GM18519 (cell line): ENCODE data around the gene LBX1.

Experiments
- ATAC-seq: cut with Tn5 transposase; IDR thresholded peaks from one replicate; pipeline ENCODE4 v1.9.1; 2021; ENCODE audit warnings: mild to moderate bottlenecking, moderate library complexity; ENCODE audit not compliant: unreplicated experiment, low FRiP score

The LBX1 gene, protein sequence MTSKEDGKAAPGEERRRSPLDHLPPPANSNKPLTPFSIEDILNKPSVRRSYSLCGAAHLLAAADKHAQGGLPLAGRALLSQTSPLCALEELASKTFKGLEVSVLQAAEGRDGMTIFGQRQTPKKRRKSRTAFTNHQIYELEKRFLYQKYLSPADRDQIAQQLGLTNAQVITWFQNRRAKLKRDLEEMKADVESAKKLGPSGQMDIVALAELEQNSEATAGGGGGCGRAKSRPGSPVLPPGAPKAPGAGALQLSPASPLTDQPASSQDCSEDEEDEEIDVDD

DNA sequence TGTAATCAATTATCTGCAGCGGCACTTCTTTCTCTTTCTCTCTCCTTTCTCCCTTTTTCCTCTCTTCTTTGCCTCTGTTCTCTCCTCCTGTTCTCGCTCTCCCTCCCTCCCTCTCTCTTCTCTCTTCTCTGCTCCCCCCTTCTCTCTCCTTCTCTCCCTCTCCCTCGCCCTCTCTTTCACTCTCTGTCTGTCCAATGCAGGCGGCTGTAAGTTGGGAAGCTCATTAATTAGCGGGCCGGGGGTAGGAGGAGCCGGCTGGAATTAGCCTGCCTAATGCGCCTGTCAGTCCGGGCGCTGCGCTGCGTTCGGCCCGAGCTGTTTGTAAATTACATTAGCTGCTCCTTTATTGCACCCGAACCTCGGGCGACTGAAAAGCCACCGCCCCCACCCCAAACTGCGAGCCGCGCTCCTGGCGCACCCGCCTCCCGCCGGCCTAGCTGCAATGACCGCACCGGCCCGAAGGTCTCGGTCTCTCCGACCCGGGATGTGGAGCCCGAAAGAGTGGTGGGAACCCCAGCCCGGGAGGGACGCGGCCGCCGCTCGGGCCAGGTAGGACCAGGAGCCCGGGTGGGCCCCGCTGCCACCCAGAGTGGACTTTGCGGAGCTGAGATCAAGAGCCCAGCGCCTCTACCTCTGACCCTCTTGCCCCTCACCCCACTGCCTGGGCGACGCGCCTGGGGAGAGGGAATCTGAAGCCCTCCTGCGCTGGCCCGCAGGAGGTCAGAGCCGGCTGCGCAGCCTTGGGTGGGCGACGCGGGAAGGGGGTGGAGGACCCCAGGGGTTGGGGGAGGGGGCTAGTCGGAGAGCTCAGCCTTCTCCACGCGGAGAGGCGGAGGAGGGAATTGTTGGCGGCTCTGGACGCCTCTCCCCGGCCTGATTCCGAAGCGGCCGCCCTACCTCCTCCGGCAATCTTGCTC is at the start of gene LBX1:
TSS of gene LBX1 (minus strand) at position 198 of the 917 bp plus-strand sequence. CDS start 648 bp downstream, outside the sequence.
- no peak for ATAC-seq

DNA sequence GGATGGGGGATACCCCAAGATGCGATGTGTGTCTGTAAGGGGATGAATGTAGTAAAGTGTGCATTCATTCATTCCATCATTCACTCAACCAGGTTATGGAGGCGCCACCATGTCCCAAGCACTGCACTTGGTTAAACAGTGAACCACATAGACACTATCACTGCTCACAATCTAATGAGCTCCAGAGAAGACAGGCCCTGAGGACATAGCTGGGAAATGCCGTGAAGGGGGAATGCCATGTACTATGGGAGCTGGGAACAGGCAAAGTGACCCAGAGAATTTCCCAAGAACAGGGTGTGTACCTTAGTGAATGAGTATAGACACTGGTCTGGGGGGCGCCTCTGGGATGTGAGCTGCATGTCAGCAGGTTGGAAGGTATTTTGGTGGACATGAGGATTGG is 44.5 kb upstream of the LBX1 start:
- no peak for ATAC-seq

DNA sequence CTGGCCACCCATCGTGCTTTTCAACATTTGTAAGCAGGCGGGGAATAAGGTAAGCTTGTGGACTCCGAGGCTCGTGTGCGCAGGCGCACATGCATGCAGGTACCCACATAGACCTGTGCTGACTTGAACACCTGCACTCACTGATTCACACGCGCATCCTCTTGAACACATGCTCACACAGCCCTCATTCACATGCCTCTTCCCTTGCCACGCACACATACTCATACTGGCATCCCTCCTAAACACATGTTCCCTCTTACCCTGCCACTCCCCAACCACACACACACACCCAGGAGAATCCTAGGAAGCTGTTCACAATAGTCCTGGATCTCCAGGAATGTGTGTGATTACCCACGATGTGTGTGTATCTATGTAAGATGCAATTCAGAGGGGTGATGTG is 44.1 kb upstream of the LBX1 start:
- no peak for ATAC-seq

DNA sequence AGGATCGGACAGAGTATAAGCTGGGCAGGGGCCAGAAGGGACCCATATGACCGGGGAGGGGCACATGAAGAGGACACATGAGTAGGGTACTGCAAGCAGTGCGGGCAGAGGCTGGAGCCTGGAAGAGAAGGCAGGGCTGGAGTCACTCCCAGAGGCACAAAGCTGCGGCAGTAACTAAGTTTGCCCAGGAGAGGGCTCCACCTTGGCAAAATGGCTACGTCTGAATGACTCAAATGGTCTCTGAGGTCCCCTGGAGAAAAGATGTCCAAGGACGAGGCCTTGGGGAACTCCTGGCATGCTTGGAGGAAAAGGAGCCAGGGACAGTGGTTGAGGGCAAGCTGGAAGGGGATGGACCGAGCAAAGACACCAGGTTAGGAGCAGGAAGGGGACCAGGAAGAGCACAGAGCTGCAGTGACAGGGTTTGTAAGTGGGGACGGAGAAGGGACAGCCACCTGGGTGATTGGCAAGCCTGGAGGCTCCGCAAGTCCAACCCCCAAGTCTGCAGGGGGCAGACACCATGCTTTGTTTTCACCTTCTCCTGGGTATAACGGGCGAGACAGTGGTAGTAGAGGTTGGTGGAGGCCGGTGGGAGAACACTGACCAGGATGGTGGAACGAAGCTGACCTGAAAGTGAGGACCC is 43.1 kb upstream of the LBX1 start:
- no peak for ATAC-seq

DNA sequence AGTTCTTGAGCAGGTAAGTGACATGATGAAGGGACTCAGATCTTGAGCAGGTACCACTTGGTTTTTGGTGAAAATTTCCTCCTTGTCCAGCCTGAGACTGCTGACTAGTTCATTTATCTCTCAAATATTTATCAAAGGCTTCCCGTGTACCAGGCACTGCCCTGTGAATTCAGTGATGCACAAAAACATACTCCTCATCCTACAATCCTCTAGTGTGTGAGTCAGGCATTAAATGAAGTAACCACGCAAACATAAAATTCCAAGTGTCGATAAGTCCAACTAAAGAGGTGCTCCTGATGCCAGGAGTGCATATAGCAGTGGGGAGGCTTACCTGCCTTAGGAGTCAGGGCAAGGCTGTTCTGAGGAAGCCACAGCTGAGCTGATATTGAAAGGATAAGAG is 41.5 kb upstream of the LBX1 start:
- ATAC-seq: no peak

DNA sequence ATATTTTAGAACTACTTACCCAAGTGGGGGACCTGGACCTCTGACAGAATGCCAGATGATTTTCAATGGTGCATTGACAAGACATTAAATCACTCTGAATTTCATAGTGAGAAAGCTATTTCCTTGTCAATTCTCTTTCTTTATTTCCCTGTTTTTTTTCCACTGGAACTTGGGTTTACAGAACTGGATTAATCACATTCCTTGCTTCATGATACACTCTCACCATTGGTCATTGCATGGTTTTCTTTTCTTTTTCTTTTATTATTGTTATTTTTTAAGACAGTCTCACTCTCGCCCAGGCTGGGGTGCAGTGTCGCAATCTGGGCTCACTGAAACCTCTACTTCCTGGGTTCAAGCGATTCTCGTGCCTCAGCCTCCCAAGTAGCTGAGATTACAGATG is 38.5 kb upstream of the LBX1 start:
- ATAC-seq: no peak

DNA sequence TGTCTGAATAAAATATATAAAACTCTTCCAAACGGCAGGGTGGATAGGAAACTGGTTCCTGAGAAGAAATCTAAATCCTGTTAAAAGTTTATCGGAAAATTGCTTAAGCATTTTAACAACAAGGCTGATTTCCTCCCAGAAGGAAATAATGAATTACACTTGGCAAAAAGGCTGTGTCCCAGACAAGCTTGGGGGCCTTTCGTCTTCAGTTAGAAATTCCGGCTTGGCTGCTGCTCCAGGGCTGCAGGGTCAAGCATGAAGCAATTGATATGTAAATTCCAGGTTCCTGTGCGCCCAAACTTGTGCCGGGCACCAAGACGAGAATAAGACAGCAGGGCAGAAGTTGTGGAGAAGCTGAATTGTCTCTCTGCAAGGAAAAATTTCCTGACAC is 38.0 kb upstream of the LBX1 start:
- no peak for ATAC-seq

DNA sequence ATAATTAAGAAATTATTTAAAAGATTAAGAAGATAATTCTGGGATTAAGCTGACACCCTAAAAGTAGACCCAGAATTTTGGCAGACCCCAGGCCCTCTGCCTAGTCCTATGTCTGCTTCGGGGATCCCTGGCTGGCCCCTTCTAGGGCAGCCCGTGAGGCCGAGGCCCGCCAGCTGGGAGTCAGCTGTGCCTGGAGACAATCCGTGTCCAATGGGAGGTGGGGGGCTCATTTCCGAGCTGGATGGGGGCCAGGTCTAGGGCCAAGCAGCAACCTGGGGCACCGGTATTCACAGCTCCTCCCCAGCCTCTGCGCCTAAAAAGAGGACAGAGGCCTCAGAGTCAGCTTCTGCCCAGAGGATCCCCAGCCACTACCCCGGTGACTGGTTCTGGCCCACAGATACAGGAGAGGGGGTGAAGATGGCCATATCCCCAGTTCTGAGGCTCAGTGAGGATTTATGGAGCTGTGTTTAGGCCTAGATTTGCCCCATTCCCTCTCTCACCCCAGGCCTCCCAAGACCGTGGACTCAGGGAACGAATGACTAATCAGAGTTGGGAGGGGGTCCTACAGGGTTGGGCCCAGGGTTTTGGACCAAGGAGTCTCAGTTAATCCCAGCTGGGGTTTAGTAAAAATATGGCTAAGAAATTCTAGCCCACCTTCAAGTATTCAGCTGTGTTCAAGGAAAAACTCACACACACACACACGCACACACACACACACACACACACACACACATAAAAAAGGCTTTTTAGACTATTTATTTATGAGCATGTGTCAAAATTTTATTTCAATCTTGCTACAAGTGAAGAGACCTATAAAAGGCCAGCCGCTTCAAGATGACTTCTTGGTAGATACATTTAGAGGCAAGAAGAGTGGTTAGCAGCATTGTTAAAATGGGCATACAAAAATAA is 37.4 kb upstream of the LBX1 start:
- ATAC-seq: no peak

DNA sequence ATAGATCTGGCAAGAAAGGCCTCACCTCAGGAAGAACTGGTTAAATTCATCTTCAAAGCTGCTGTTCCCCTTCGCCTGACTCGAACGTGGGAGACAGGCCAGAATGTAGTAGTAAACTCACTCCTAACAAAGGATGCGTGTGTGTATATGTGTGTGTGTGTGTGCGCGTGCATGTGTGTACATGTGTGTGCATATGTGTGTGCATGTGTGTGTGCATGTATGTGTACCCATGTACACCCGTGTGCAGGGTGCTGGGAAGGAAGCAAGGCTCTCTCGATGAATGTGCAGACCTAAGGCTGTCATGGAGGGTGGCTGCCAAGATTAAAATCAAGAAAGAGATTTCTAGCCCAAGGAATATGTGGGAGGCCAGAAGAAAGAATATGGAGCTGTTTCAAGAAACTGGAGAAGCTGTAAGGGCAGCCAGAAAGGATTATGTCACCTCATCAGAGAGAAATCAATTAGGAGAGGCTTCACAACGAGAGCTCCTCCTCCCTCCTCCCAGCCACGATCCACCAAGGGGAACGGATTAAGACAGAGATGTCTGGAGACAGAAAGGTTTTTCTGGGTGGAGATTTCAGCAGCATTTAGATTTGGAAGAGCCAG is 34.0 kb upstream of the LBX1 start:
- ATAC-seq: no peak

DNA sequence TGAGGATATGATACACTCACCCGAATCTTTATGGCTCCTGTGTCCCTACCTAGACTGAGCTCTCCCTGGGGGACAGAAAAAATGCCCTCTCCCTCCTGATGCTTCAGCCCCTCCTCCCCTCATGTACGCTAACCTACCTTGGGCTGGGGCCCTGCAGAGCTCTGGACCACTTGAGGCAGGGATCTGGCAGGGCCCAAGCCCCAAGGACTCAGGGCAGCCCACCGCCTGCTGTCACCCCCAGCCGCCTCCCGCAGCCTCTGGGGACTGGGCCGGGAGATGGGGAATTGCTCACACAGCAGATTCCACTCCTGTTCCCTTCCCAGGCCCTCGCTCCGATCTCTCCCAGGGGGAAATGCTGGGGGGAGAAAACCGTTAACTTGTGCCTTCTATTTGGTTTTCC is 32.9 kb upstream of the LBX1 start:
- no peak for ATAC-seq

DNA sequence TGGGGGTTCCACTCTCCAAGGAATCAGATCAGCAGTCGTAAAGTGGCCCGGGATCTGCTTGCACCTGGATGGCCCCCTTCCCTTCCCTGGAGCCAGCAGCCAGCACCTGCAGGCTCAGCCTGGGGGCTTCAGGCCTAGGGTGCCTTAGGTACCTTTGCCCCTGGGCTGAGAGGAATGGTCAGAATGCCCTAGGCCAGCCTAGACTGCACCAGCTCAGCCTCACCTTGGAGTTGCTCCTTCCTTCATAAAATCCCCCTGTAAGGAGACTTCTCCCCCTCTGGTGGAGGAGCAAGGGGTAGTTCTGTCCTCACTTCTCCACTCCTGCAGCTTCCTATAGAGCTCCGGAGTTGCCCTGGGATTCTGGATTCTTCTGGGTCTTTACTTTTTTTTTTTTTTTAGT is 32.4 kb upstream of the LBX1 start:
- no peak for ATAC-seq

DNA sequence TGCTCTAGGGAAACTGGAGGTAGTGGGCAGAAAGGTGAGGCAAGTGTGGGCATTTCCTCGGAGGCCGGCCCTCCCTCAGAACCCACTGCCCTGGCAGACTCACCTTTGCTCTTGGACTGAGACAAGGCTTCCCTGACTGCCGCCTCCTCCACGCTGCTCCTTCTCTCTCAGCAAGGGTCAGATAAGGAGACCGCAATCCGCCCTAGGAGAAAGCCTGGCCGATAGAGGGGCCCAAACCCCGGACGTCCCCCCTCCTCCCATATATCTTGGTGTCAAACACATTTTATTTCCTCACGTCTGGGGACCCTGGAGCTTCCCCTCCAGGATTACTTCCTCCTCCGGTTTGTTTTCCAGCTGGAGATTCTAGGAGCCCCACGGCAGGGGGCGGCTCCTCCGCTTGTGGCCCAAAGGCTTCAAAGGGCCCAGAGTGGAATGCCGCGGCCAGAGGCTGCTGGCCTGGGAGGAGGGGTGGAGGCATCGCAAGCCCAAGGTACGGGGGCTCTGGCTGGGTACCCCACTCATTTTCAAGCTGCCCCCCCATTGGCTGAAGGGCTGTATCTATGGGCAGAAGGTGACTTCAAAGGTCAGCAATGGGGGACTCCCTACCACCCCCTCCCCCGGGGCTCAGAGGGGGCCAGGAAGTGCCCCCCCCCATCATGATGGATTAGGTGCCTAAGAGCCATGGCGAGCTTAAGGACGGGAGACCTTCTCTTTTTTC is 31.7 kb upstream of the LBX1 start:
- no peak for ATAC-seq

DNA sequence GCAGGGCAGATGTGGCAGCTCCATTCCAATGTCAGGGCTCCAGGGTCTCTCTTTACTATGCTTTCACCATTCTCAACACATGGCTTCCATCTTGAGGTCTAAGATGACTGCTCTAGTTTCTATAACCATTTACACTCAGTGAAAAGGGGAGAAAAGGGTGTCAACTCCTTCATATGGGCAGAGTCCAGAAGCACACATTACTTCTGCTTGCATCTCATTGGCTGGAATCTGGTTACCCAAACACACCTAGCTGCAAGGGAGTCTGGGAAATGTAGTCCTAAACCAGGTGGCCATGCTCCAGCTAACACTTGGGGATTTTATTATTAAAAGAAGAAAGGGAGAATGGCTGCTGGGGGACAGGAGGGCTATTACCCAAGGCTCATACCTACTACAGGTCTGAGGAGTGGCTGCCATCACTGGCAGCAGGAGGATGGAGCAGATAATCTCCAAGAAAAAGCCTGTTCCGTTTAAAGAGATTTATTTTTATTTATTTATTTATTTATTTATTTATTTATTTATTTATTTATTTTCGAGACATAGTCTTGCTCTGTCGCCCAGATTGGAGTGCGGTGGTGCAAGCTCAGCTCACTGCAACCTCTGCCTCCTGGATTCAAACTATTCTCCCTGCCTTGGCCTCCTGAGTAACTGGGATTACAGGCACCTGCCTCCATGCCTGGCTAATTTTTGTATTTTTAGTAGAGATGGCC is 29.1 kb upstream of the LBX1 start:
- ATAC-seq: no peak

DNA sequence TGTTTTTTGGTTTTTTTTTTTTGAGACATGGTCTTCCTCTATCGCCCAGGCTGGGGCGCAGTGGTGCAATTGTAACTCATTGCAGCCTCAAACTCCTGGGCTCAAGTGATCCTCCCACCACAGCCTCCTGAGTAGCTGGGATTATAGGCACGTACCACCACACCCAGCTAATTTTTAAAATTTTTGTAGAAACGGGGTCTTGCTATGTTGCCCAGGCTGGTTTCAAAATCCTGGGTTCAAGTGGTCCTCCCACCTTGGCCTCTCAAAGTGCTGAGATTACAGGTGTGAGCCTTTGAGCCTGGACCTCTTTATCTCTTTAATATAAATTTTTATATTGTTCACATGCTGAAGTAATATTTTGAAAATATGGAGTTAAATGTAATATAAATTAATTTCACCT is 28.2 kb upstream of the LBX1 start:
- ATAC-seq: no peak

DNA sequence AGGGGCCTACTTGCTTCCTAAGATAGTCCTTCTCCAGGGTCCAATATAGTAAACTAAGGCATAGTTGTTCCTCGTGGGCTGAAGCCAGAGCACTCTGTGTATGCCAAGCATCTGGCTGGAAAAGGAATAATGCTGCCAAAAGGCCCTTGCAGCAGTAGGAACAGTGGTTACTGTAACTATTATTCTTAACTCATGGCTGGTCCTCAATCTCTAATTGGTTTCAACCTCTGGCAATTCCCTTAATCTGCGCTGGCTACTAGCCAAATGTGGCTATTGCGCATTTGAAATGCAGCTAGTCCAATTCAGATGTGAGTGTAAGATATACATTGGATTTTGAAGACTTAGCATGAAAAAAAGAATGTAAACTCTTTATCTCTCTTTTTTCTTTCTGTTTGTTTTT is 27.8 kb upstream of the LBX1 start:
- no peak for ATAC-seq

DNA sequence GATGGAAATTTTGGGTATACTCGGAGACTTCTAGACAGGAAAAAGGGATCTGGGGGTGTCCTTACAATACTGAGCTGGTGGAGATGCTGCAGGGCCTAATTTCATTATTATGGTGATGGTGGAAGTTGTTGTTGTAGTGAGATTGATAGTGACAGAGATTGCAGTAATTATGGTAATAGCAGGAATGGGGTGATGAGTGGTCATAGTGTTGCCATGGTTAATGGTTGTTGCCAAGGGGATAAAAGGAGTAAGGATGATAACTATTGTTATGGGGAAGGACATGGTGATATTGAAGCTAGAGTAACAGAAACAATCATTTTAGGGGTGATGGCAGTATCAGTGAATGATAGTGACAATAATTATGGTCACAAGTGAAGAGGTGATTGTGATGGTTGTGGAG is 27.1 kb upstream of the LBX1 start:
- no peak for ATAC-seq

DNA sequence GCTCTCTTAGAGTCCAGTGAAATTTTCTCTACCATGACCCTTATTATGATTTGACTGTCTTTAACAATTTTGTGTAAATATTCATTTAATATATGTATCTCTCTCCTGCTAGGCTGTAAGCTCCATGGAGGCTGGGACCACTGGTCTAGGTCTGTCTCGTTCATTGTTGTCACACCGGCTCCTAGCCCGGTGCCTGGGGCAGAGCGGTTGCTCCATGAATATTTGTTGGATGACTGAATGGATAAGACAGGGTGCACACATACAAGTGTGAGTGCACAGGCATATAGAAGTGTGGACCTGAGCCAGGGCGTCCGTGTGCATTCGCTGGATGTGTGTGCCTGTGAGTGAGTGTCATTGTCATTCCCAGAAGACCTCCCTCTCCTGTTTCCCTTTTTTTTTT is 20.9 kb upstream of the LBX1 start:
- no peak for ATAC-seq

DNA sequence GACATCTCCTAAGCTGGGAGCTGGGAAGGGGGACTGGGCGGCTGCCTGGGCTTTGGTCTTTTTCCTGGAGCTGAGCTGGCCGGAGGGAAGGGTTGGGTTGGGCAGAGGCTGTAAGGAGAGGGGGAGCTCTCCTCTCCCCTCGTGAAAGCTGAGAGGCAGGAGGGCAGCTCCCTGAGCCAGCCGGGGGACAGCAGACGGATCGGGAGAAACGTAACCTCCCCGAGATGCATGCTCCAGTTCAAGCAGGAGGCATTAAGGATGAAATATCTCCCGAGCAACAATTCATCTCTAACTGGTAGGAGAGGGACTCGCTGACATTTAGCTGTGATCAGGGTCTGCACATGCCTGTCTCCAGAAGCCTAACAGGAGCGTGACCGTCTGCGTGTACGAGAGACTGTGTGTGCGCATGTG is 19.9 kb upstream of the LBX1 start:
- no peak for ATAC-seq

DNA sequence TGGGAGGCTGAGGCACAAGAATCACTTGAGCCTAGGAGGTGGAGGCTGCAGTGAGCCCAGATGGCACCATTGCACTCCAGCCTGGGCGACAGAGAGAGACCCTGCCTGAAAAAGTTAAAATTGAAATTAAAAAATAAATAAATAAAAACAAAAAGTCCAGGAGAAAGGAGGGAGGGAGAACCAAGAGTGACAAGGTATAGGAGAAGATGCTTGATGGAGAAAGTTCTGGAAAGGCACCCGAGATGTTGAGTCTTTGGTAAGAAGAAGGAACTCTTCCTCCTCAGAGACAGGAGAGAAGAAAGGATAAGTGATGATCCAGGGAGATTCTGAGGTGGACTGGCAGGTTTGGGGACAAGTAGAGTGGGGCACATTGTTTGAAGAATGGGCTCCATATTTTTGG is 17.4 kb upstream of the LBX1 start:
- no peak for ATAC-seq
